D341Med (cell line): ENCODE data around the gene ARHGAP42.
A peak's percentile ranks its signal among the peaks of the same experiment; 100 is the strongest.

Experiments used
- DNase-seq: peaks from one replicate; pipeline ENCODE4 v3.0.0; 2012; ENCODE audit warnings: low spot score

Gene ARHGAP42

DNA sequence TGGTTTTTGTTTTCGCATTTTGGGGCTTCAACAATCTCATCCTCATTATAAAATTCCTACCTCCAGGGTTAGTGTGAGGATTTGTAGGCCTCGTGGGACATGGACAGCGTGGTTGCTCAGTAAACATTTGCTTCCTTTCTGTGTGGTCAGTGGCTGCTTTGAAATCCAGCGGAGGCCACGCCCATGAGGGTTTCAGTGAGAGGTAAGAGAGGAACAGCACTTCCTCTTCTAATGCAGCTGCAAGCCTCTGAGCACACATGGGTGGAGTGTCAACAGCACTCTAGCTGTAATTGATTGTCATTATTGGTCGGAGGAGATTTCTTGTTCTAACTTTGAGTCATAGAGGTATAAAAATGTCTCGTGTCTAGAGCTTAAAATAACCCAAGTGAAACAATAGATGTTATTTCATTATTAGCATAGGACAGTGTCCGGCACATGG, 6.0 kb upstream of the ARHGAP42 start:
- no peak for DNase-seq

GRCh38 chr11:100682247-100682969, 4.7 kb upstream of the ARHGAP42 start:
- no peak for DNase-seq

DNA sequence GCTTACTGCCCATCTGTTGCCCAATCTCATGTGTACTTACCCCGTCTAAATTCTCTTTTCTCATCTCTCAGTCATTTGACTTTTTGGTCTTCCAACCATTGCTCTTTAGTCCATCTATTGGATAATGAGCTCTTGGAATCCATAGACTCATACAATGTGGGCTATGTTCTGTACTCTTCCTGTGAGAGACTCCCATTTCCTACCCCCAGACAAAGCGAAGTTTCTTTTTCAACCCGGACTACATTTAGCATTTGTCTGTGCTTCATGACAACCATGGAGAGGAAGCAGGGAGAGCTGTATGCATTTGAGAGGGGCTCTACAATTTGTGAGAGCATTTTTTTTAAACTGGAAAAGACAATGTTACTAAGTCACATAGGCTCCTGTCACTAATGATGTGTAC, 4.0 kb upstream of the ARHGAP42 start:
- no peak for DNase-seq

DNA sequence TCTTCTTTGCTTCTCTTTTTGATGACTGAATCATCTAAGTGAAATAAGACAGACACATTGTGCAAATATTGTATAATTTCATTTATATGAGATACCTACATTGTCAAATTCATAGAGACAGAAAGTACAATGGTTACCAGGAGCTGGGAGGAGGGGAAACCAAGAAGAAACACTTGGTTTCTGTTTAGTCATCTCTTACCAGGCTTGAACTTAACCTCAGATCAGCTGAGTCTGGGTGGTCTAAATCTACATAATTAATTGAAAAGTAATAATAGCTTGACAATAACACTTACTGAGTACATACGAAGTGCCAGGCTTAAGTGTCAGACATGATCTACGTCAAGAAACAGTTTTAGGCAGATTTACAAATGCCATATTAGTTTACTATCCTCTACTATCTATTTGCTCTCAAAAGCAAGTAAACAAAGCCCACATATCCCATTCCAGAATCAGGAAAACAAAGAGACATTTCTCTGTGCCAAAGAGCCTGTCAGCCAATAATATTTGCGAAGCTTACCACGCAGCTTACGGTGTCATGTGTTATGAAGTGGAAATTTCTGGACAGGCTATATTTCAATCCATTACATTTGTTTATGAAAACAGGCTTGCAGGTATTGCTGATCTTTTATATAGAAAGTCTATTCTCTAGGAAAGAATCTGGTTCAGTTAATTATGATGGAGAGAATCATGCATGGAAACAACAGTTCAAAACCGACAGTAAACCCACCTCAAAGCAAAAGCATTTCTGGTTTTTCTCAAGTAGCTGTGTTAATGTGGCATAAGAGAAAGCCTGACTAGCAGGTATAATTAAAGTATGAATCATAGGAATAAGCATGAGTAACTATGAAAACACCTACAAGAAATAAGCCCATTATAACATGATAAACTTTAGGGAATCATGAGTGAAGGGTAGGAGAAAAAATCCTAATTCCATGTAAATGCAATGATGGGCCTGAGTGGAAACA, 2.7 kb upstream of the ARHGAP42 start:
- DNase-seq, result no peak

- DNase-seq, result no peak
Observed at GRCh38 chr11:100686476-100687053, 523 bp upstream of the ARHGAP42 start.

- peak; percentile 76 for DNase-seq
Observed at GRCh38 chr11:100687630-100688395, 725 bp downstream of the ARHGAP42 start.

DNA sequence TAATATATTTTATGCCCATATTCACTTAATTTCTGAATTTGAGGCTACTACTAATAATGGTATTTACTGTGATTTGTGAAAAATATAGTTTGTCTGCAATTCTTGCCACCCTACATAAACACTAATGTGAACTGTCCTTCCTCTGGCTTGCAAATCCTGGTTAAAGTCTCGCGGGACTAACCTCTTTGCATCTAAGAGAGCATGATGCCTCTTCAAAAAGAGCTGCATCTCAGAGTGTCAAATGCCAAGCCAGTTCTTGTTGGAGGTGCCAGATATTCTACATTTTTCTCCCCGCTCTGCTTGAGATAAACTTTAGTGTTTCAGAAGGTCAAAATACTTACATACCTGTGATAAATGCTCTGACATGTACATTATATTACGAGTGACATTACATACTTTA, 2.1 kb downstream of the ARHGAP42 start:
- no peak for DNase-seq

GRCh38 chr11:100691896-100692653, 5.0 kb downstream of the ARHGAP42 start:
- DNase-seq, result no peak

- DNase-seq, result no peak
Observed at GRCh38 chr11:100695911-100696310, 8.8 kb downstream of the ARHGAP42 start.

- no peak for DNase-seq
Observed at GRCh38 chr11:100703139-100703538, 16.1 kb downstream of the ARHGAP42 start.

GRCh38 chr11:100703801-100704575, 16.9 kb downstream of the ARHGAP42 start:
- no peak for DNase-seq

DNA sequence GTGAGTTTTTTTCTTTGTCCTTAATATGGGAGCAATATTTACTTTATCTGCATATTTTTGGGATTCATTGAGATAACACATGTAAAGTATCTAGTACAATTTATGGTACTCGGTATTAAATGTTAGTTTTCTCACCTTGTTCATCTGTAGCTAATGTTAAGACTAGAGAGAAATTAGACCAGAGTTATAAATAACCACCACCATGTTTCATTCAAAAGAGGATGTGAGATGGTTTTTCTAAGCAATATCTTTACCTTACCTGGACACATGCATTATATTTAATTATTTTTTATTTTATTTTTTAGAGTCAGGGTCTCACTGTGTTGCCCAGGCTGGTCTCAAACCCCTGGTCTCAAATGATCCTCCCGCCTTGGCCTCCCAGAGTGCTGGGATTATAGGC, 18.4 kb downstream of the ARHGAP42 start:
- DNase-seq, result no peak

DNA sequence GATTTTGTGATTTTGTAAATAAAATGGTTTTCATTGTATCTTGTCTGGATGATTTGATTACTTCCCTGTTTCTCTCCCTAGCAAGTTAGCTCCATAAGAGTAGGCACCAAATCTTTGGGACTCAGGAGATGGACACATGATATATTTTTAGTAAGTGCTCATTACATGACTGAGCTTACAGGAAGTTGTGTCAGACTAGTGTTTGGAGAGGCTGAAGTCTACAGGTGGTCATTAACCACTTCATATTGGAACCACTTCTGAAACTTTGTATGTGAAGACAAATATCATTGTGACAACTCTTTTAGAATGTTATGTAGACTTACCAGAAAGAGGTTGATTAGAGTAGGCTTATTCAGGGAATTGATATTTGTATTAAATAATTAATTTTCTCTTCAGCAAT, 19.1 kb downstream of the ARHGAP42 start:
- no peak for DNase-seq

DNA sequence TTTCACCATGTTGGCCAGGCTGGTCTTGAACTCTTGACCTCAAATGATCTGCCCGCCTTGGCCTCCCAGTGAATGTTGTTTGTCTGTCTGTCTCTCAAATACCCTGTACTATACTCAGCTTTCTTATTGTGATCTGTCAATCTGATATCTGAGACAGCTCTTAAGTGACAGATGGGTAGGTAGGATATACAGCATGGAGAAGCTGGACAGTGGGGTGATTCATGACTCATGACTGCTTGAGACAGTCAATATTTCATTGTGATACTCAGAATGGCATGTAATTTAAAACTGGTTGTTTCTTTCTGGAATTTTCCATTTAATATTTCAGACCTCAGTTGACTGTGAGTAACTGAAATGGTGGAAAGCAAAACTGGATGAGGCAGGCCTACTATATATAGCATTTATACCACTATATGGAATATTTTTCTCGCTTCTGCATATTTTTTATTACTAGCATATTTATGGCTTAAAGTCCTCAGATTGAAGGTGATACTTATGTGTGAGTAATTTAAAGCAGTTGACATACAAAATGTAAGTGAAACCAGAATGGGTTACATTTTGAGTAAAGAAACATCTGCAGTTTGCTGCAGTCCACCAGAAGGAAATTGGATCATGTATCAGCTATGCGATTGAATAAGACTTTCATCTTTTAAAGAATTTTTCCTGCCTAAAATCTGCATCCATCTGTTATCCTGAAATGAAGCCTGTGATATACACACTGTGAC, 22.3 kb downstream of the ARHGAP42 start:
- DNase-seq, result no peak

GRCh38 chr11:100711984-100712383, 24.9 kb downstream of the ARHGAP42 start:
- no peak for DNase-seq

DNA sequence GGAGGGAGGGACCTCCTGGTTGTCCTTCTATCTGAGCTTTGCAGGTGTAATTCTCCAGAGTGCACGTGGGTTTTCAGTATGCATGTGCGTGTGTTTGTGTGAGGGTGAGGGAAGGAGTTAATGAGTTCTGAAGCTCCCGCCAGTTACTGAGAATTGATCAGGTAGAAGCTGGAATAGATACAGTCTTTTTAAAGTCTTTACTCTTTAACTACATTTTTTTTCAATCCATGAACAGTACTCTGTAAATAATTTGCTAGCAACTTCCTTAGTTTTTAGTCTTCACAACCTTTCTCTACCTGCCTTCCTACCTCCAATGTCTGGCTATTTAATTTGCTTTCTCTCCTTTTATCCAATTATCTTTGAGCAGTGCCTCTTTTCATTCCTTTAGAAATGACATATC, 25.5 kb downstream of the ARHGAP42 start:
- DNase-seq, result no peak

GRCh38 chr11:100715165-100715761, 28.2 kb downstream of the ARHGAP42 start:
- DNase-seq, result no peak

- DNase-seq, result peak; percentile 40
Observed at GRCh38 chr11:100716838-100717237, 29.8 kb downstream of the ARHGAP42 start.

GRCh38 chr11:100719362-100719761, 32.3 kb downstream of the ARHGAP42 start:
- DNase-seq, result peak; percentile 48
